Mesothelial cell of epicardium (in vitro differentiated cells): ENCODE data around the gene C8A. TPM values are rescaled to one million over a fixed set of nuclear protein-coding genes. Genes with fewer than 3 reads are reported as not detected.

Experiments used
- DNase-seq, 2 experiments: peaks; one replicate each; pipeline ENCODE4 v3.0.0; 2021; ENCODE audit warnings: low spot score in 2 of 2; ENCODE audit not compliant: unreplicated experiment in 2 of 2
- H3K27ac Mint-ChIP-seq: 2 replicates; pipeline ENCODE4 v1.8.0; 2021; ENCODE audit warnings: mixed read lengths
- H3K27me3 Mint-ChIP-seq: 2 replicates; pipeline ENCODE4 v1.8.0; 2021; ENCODE audit warnings: low read depth, mixed read lengths
- H3K36me3 Mint-ChIP-seq: 2 replicates; pipeline ENCODE4 v1.8.0; 2021; ENCODE audit warnings: mixed read lengths
- H3K4me1 Mint-ChIP-seq: 2 replicates; pipeline ENCODE4 v1.8.0; 2021; ENCODE audit warnings: mixed read lengths
- H3K4me3 Mint-ChIP-seq: 2 replicates; pipeline ENCODE4 v1.8.0; 2021; ENCODE audit warnings: mild to moderate bottlenecking, moderate library complexity, mixed read lengths
- H3K9me3 Mint-ChIP-seq: 2 replicates; pipeline ENCODE4 v1.8.0; 2021; ENCODE audit warnings: mixed read lengths
- CTCF ChIP-seq: fragments of 200-600 bp; sonication (generic); IDR thresholded peaks from one replicate; pipeline ENCODE4 v1.5.0; 2021; ENCODE audit warnings: antibody characterized with exemption; ENCODE audit not compliant: unreplicated experiment
- total RNA-seq: library from RNA; stranded (reverse); gene quantifications from 3 replicates; pipeline ENCODE4 v1.2.1, GENCODE V29; 2021

Gene C8A
- total RNA-seq, 1 donor from 2014 or later, result not detected

DNA sequence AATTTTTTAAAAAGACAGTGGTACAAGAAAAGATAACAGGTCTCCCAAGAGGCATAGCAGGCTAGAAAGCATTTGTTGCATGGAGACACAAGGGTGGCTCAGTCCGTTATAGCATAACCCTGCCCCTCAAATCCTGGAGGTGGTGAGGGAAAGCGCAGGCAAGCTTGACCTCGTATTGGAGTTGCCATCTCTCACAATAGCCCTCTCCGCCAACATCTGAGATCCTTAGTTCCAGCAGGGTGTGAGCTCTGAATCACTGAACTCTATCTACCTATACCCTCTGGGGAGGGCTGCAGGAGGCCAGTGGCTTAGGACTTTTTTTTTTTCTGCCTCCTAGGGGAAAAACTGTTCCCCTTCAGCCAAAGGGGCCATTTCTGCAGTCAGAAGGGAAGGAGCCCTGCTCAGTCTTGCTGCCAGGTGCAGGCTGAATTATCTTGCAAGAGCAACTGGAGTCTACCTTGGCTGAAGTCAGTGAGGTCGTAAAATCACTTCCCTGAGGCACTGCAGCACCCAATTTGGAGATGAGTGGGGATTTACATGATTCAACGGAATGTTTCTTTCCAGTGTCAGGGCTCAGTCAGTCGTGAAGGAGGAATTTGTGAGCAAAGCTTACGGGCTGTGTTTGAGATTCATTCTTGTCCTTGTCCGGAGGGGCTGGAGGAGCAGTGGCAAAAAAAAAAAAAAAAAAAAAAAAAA, 17.2 kb upstream of the C8A start:
- Mint-ChIP-seq H3K4me3 (no peak overlapping the region), H3K27ac (no peak overlapping the region), H3K36me3 (no peaks in the 10 kb centered on the region), H3K27me3 (peaks cover 38% of the 10 kb centered on the region), H3K4me1 (peaks cover 6% of the 10 kb centered on the region), H3K9me3 (no peaks in the 10 kb centered on the region)
- no peak for TF ChIP-seq CTCF
- no peak for DNase-seq

DNA sequence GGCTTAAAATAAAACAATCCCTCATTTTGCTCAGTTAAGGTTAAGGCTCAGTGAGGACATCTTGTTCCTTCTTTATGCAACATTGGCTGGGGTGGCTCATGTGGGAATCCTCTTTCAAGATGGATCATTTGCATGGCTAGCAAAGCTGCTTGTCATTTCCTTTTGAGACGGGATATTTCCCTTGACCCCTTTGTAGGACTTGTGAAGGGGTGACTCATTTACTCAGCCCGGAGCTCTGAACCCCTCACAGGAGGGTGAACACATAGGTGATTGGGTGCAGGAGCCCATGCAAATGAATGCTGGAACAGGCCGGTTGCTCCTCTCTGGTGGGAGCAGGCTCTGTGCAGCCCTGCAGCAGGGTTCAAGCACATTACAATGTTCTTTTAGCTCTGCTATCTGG, 15.8 kb upstream of the C8A start:
- no peaks in the 10 kb centered on the region for H3K36me3 Mint-ChIP-seq
- H3K27me3 Mint-ChIP-seq, result peaks cover 46% of the 10 kb centered on the region
- no peak overlapping the region for H3K27ac Mint-ChIP-seq
- no peak for TF ChIP-seq CTCF
- no peak overlapping the region for H3K4me3 Mint-ChIP-seq
- no peak for DNase-seq
- H3K4me1 Mint-ChIP-seq, result peaks cover 6% of the 10 kb centered on the region
- H3K9me3 Mint-ChIP-seq, result no peaks in the 10 kb centered on the region

DNA sequence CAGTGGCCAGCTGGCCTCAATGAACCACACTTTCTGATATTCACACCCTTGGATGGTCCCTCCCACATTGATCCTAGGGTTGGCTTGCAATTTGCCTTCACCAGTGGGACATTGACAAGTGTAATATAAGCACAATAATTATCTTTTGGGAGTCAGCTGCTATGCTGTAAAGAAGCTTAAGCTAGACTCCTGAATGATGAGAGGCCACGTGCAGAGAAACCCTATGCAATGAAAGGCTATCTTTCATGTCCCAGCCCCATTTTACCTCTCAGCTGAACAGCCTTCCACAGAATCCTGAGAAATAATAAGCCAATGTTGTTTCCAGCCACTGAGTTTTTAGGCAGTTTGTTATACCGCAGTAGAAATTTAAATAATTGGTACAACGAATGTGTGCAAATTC, 11.1 kb upstream of the C8A start:
- Mint-ChIP-seq H3K9me3 (no peaks in the 10 kb centered on the region), H3K4me1 (no peaks in the 10 kb centered on the region), H3K36me3 (no peaks in the 10 kb centered on the region), H3K4me3 (no peak overlapping the region), H3K27ac (no peak overlapping the region), H3K27me3 (peaks cover 56% of the 10 kb centered on the region)
- TF ChIP-seq CTCF, result no peak
- DNase-seq, result no peak

GRCh38 chr1:56844545-56845136, 10.0 kb upstream of the C8A start:
- Mint-ChIP-seq H3K27me3 (peaks cover 59% of the 10 kb centered on the region), H3K9me3 (no peaks in the 10 kb centered on the region), H3K4me3 (no peak overlapping the region), H3K36me3 (no peaks in the 10 kb centered on the region), H3K4me1 (no peaks in the 10 kb centered on the region), H3K27ac (no peak overlapping the region)
- no peak for DNase-seq
- no peak for TF ChIP-seq CTCF

DNA sequence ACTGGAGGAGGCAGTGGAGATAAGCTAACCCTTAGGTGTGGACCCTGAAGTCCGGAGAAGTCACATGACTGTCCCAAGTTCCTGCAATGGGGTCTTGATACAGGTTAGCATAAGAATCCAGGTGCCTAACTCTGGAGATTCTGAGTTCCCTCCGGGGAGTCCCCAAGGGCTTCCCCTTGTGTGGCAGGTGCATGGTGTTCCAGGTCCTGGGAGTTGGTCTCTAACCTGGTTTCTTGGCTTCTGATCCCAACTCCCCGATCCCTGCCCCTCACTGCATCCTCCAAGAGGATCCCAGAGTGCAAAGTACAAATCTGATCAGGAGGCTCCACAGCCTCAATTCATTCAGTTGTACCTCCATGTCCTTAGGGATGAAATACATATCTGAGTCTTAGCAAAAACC, 9.3 kb upstream of the C8A start:
- Mint-ChIP-seq H3K4me3 (no peak overlapping the region), H3K36me3 (no peaks in the 10 kb centered on the region), H3K9me3 (no peaks in the 10 kb centered on the region), H3K27ac (no peak overlapping the region), H3K27me3 (peaks cover 64% of the 10 kb centered on the region), H3K4me1 (no peaks in the 10 kb centered on the region)
- no peak for TF ChIP-seq CTCF
- DNase-seq, result no peak

DNA sequence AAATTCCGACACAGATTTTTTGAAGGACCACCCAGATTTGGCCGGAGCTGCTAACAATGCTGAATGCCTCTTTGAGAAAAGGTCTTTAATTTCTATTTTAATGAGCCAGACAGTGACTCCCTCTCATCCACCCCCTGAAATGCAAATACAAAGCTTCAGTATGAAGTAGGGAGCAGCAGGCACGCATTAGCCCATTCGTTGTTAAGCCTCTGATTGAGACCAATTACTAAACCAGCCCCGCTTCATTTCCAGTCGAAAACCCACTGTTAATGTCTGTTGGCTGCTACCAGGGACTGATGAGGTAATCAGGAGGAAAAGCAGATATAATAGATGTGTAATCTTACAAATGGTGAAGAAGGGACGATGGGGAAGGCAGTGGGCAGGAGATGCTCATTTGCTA, 4.8 kb upstream of the C8A start:
- H3K4me3 Mint-ChIP-seq, result no peak overlapping the region
- no peak overlapping the region for H3K27ac Mint-ChIP-seq
- H3K9me3 Mint-ChIP-seq, result no peaks in the 10 kb centered on the region
- no peak for TF ChIP-seq CTCF
- H3K36me3 Mint-ChIP-seq, result no peaks in the 10 kb centered on the region
- peaks cover 59% of the 10 kb centered on the region for H3K27me3 Mint-ChIP-seq
- DNase-seq, result no peak
- peaks cover 4% of the 10 kb centered on the region for H3K4me1 Mint-ChIP-seq
